H9 (cell line): ENCODE data around the gene GPR45. TPM values are rescaled to one million over a fixed set of nuclear protein-coding genes. Genes with fewer than 3 reads are reported as not detected.

ENCODE experiments used
- DNase-seq: peaks from one replicate; pipeline ENCODE4 v3.0.0-alpha.2; 2017
- H2AFZ ChIP-seq: one replicate; pipeline ENCODE4 v1.6.1; 2013; ENCODE audit warnings: mild to moderate bottlenecking, low read length, control low read depth, moderate library complexity
- H2AK5ac ChIP-seq: 2 replicates; pipeline ENCODE4 v1.6.1; 2013; ENCODE audit warnings: low read length, control low read depth, mixed read lengths; ENCODE audit not compliant: insufficient read length
- H2BK120ac ChIP-seq: one replicate; pipeline ENCODE4 v1.6.1; 2013; ENCODE audit warnings: low read depth, mild to moderate bottlenecking, low read length, control low read depth, inconsistent platforms; ENCODE audit not compliant: poor library complexity, severe bottlenecking
- H2BK12ac ChIP-seq: 2 replicates; pipeline ENCODE4 v1.6.1; 2013; ENCODE audit warnings: low read length, control low read depth, mixed read lengths, low read depth; ENCODE audit not compliant: insufficient read length
- H2BK15ac ChIP-seq: 2 replicates; pipeline ENCODE4 v1.6.1; 2013; ENCODE audit warnings: low read depth, low read length, control low read depth
- H2BK20ac ChIP-seq: one replicate; pipeline ENCODE4 v1.6.1; 2013; ENCODE audit warnings: low read depth, mild to moderate bottlenecking, low read length, control low read depth, inconsistent platforms; ENCODE audit not compliant: poor library complexity, severe bottlenecking
- H2BK5ac ChIP-seq: 2 replicates; pipeline ENCODE4 v1.6.1; 2013; ENCODE audit warnings: low read length, control low read depth, mixed read lengths; ENCODE audit not compliant: insufficient read length
- H3K14ac ChIP-seq: 2 replicates; pipeline ENCODE4 v1.6.1; 2013; ENCODE audit warnings: low read length, control low read depth; ENCODE audit not compliant: insufficient read depth
- H3K18ac ChIP-seq: 2 replicates; pipeline ENCODE4 v1.6.1; 2013; ENCODE audit warnings: low read depth, mild to moderate bottlenecking, mixed read lengths, low read length, control low read depth; ENCODE audit not compliant: insufficient read length
- H3K23ac ChIP-seq: 2 replicates; pipeline ENCODE4 v1.6.1; 2013; ENCODE audit warnings: low read length, control low read depth, mixed read lengths, low read depth; ENCODE audit not compliant: insufficient read length
- H3K23me2 ChIP-seq: 2 replicates; pipeline ENCODE4 v1.6.1; 2013; ENCODE audit warnings: low read depth, mild to moderate bottlenecking, mixed read lengths, low read length, control low read depth; ENCODE audit not compliant: insufficient read length, poor library complexity, severe bottlenecking
- H3K27ac ChIP-seq: 2 replicates; pipeline ENCODE4 v1.5.1; 2013; ENCODE audit warnings: low read length, control low read depth, mixed read lengths, low read depth; ENCODE audit not compliant: insufficient read length
- H3K27me3 ChIP-seq: 2 replicates; pipeline ENCODE4 v1.6.1; 2013; ENCODE audit warnings: low read length, control low read depth, inconsistent platforms; ENCODE audit not compliant: insufficient read depth
- H3K4ac ChIP-seq: 2 replicates; pipeline ENCODE4 v1.6.1; 2013; ENCODE audit warnings: low read depth, mild to moderate bottlenecking, control low read depth, inconsistent platforms, low read length, moderate library complexity
- H3K4me1 ChIP-seq: 2 replicates; pipeline ENCODE4 v1.6.1; 2013; ENCODE audit warnings: low read length, control low read depth, inconsistent platforms; ENCODE audit not compliant: insufficient read depth
- H3K4me2 ChIP-seq: 2 replicates; pipeline ENCODE4 v1.6.1; 2013; ENCODE audit warnings: low read length, control low read depth, mixed read lengths; ENCODE audit not compliant: insufficient read length, insufficient read depth
- H3K56ac ChIP-seq: 2 replicates; pipeline ENCODE4 v1.6.1; 2013; ENCODE audit warnings: low read depth, mild to moderate bottlenecking, mixed read lengths, low read length, control low read depth; ENCODE audit not compliant: insufficient read length
- H3K79me1 ChIP-seq: 2 replicates; pipeline ENCODE4 v1.6.1; 2013; ENCODE audit warnings: low read depth, mild to moderate bottlenecking, moderate library complexity, low read length, control low read depth, inconsistent platforms; ENCODE audit not compliant: insufficient read depth, poor library complexity, severe bottlenecking
- H3K79me2 ChIP-seq: 2 replicates; pipeline ENCODE4 v1.6.1; 2013; ENCODE audit warnings: low read length, control low read depth, inconsistent platforms; ENCODE audit not compliant: insufficient read depth
- H3K9ac ChIP-seq: 2 replicates; pipeline ENCODE4 v1.6.1; 2013; ENCODE audit warnings: low read length, control low read depth, mixed read lengths; ENCODE audit not compliant: insufficient read length; ENCODE audit errors: extremely low read depth
- H3K9me3 ChIP-seq: one replicate; pipeline ENCODE4 v1.6.1; 2013; ENCODE audit warnings: low read depth, low read length, inconsistent platforms; ENCODE audit not compliant: control insufficient read depth
- H3T11ph ChIP-seq: one replicate; pipeline ENCODE4 v1.6.1; 2013; ENCODE audit warnings: mild to moderate bottlenecking, low read length, control low read depth, inconsistent platforms
- H4K20me1 ChIP-seq: one replicate; pipeline ENCODE4 v1.6.1; 2013; ENCODE audit not compliant: control insufficient read depth, insufficient read length, insufficient read depth
- H4K5ac ChIP-seq: 2 replicates; pipeline ENCODE4 v1.6.1; 2013; ENCODE audit warnings: low read depth, mild to moderate bottlenecking, mixed read lengths, low read length, control low read depth; ENCODE audit not compliant: insufficient read length
- H4K8ac ChIP-seq: replicated peaks from 2 replicates; pipeline ENCODE4 v1.6.1; 2013; ENCODE audit warnings: low read length, control low read depth, mixed read lengths, low read depth; ENCODE audit not compliant: insufficient read length
- H4K91ac ChIP-seq: 2 replicates; pipeline ENCODE4 v1.6.1; 2013; ENCODE audit warnings: low read depth, mild to moderate bottlenecking, moderate library complexity, mixed read lengths, low read length, control low read depth; ENCODE audit not compliant: insufficient read length
- H3K27ac Mint-ChIP-seq, 3 experiments: 2 replicates in 2 of 3; 3 replicates in 1 of 3; pipeline ENCODE4 v1.8.0; 2020 to 2021; ENCODE audit warnings: mixed read lengths in 3 of 3, mild to moderate bottlenecking in 1 of 3, moderate library complexity in 1 of 3
- H3K27me3 Mint-ChIP-seq: 2 replicates; pipeline ENCODE4 v1.8.0; 2021; ENCODE audit warnings: low read depth, mild to moderate bottlenecking, moderate library complexity, mixed read lengths
- H3K36me3 Mint-ChIP-seq, 3 experiments: 2 replicates in 2 of 3; 3 replicates in 1 of 3; pipeline ENCODE4 v1.8.0; 2020 to 2021; ENCODE audit warnings: low read depth in 3 of 3, mixed read lengths in 3 of 3; ENCODE audit not compliant: insufficient read depth in 1 of 3
- H3K4me1 Mint-ChIP-seq, 2 experiments: 2 replicates each; pipeline ENCODE4 v1.8.0; 2020; ENCODE audit warnings: mixed read lengths in 2 of 2
- H3K4me3 Mint-ChIP-seq, 2 experiments: 2 replicates in 1 of 2; 3 replicates in 1 of 2; pipeline ENCODE4 v1.8.0; 2020 to 2021; ENCODE audit warnings: mild to moderate bottlenecking in 2 of 2, mixed read lengths in 2 of 2, moderate library complexity in 1 of 2
- H3K9me3 Mint-ChIP-seq, 2 experiments: 2 replicates in 1 of 2; 3 replicates in 1 of 2; pipeline ENCODE4 v1.8.0; 2020; ENCODE audit warnings: mild to moderate bottlenecking in 2 of 2, mixed read lengths in 2 of 2, moderate library complexity in 1 of 2
- WGBS: extraction: QIAGEN DNeasy Blood & Tissue Kit; methylation state at CpG from one replicate; pipeline ENCODE4 v1.1.7; 2013; ENCODE audit warnings: missing lambda C conversion rate, low lambda C conversion rate, mixed read lengths; ENCODE audit not compliant: insufficient read length; ENCODE audit errors: extremely low coverage; 5-methylcytosine and 5-hydroxymethylcytosine counted together
- total RNA-seq: library from RNA; stranded (reverse); gene quantifications from 2 replicates; pipeline ENCODE4 v1.2.1, GENCODE V29; 2021
- TF ChIP-seq, protein P1 (sequence below): fragments of 200-600 bp; sonication (generic); conservative IDR thresholded peaks from 3 replicates; pipeline ENCODE4 v1.8.0; 2021; ENCODE audit warnings: antibody characterized with exemption, mild to moderate bottlenecking

GPR45 gene
- total RNA-seq, 1 experiment from 2014 or later = not detected

DNA sequence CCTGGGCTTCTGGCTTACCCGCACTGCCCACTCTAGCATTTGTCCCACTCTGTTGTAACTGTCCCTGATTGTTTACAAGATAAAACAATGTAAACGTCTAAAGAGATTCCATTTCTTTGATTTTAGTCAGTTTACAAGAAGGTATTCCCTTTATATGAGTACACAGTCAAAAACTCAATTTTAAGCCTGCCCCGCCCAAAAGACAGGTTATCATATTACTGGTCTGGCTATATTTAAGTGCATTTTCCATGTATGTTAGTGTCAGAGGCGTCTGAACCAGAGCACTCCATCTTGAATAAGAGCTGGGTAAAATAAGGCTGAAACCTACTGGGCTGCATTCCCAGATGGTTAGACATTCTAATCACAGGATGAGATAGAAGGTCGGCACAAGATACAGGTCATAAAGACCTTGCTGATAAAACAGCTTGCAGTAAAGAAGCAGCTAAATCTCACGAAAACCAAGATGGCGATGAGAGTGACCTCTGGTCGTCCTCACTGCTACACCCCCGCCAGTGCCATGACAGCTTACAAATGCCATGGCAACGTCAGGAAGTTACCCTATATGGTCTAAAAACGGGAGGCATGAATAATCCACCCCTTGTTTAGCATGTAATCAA is 15.0 kb downstream of the GPR45 start:
- peaks cover 2 to 9% of the 10 kb centered on the region in 2 experiments; a peak in 3 of 5 replicates for H3K9me3 Mint-ChIP-seq

More for the DNA sequence above, 15.0 kb downstream of the GPR45 start:
- Histone ChIP-seq H3K23me2 (no peaks in the 10 kb centered on the region), H2BK120ac (no peak overlapping the region), H3K79me1 (no peaks in the 10 kb centered on the region), H3K56ac (no peak overlapping the region), H3K9me3 (no peaks in the 10 kb centered on the region), H2BK5ac (no peak overlapping the region), H3T11ph (no peak overlapping the region), H3K27ac (no peak overlapping the region), H2AFZ (no peak overlapping the region), H4K8ac (no peak overlapping the region), H3K4me2 (no peak overlapping the region), H3K14ac (no peak overlapping the region), H4K20me1 (no peaks in the 10 kb centered on the region), H3K9ac (no peak overlapping the region), H3K4me1 (no peaks in the 10 kb centered on the region), H3K18ac (no peak overlapping the region), H3K27me3 (no peaks in the 10 kb centered on the region), H2AK5ac (no peak overlapping the region), H3K4ac (no peak overlapping the region), H2BK20ac (no peak overlapping the region), H3K79me2 (no peaks in the 10 kb centered on the region), H2BK15ac (no peak overlapping the region), H2BK12ac (no peak overlapping the region), H4K5ac (no peak overlapping the region), H4K91ac (no peak overlapping the region), H3K23ac (no peak overlapping the region)
- Mint-ChIP-seq H3K36me3 (no peaks in the 10 kb centered on the region; a peak in 1 of 7 replicates), H3K27ac (no peak overlapping the region; a peak in 1 of 7 replicates), H3K4me3 (no peak overlapping the region), H3K27me3 (peaks cover 5% of the 10 kb centered on the region), H3K4me1 (peaks cover 7 to 9% of the 10 kb centered on the region in 2 experiments; a peak in 3 of 4 replicates)
- no peak for DNase-seq
- TF ChIP-seq, protein P1, sequence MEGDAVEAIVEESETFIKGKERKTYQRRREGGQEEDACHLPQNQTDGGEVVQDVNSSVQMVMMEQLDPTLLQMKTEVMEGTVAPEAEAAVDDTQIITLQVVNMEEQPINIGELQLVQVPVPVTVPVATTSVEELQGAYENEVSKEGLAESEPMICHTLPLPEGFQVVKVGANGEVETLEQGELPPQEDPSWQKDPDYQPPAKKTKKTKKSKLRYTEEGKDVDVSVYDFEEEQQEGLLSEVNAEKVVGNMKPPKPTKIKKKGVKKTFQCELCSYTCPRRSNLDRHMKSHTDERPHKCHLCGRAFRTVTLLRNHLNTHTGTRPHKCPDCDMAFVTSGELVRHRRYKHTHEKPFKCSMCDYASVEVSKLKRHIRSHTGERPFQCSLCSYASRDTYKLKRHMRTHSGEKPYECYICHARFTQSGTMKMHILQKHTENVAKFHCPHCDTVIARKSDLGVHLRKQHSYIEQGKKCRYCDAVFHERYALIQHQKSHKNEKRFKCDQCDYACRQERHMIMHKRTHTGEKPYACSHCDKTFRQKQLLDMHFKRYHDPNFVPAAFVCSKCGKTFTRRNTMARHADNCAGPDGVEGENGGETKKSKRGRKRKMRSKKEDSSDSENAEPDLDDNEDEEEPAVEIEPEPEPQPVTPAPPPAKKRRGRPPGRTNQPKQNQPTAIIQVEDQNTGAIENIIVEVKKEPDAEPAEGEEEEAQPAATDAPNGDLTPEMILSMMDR = no peak
- no CpG with 5 or more reads among the region's 11 CpGs for WGBS
